Prostate gland (tissue), 2 donors: ENCODE data around the gene FAM161A.

Experiments used
- CTCF ChIP-seq, 4 experiments: fragments of 200-600 bp in 2 of 4; fragments of 450-650 bp in 2 of 4; sonication (generic) in 2 of 4; IDR thresholded peaks; 1 replicate in 3 of 4; 2 replicates in 1 of 4; pipeline ENCODE4 v1.5.1; 2016 to 2019; ENCODE audit warnings: antibody characterized with exemption in 4 of 4, mild to moderate bottlenecking in 2 of 4, moderate library complexity in 2 of 4
- POLR2A ChIP-seq: fragments of 450-650 bp; IDR thresholded peaks from one replicate; pipeline ENCODE4 v1.6.1; 2016; ENCODE audit warnings: antibody characterized with exemption, mild to moderate bottlenecking
- POLR2AphosphoS5 ChIP-seq: sonication (generic); formaldehyde crosslinking; IDR thresholded peaks from one replicate; pipeline ENCODE4 v1.6.1; 2017; ENCODE audit warnings: antibody characterized with exemption

DNA sequence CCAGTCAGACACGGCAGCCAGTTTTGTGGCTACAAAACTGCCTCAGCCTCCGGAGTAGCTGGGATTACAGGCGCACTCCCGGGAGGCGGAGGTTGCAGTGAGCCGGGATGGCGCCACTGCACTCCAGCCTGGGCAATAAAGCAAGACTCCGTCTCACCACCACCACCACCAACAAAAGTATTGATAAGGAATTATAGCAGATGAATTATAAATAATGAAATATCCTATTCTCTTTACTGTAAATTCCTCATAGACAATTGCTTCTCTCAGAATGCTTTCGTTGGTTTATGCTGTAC lies 1.4 kb upstream of the FAM161A start:
- no peak for TF ChIP-seq POLR2A
- no peak for TF ChIP-seq POLR2AphosphoS5
- no peak for TF ChIP-seq CTCF (IDR thresholded peaks at IDR 0.05)
